BE2C (cell line): ENCODE data around the gene PTPRN2.

Source experiments
- DNase-seq: peaks from one replicate; pipeline ENCODE4 v3.0.0-alpha.2; 2020
- H3K27me3 ChIP-seq: fragments of 250-450 bp; sonication (Bioruptor Pico); 2 replicates; pipeline ENCODE4 v1.5.1; 2020; ENCODE audit warnings: mild to moderate bottlenecking
- H3K36me3 ChIP-seq: fragments of 250-450 bp; sonication (Bioruptor Pico); 2 replicates; pipeline ENCODE4 v1.5.1; 2020; ENCODE audit warnings: mild to moderate bottlenecking
- H3K4me1 ChIP-seq: fragments of 250-450 bp; sonication (Bioruptor Pico); 2 replicates; pipeline ENCODE4 v1.5.1; 2020
- H3K4me3 ChIP-seq: 2 replicates; pipeline ENCODE4 v1.5.1; 2011; ENCODE audit warnings: low read depth, low read length
- H3K9me3 ChIP-seq: fragments of 250-450 bp; sonication (Bioruptor Pico); 2 replicates; pipeline ENCODE4 v1.5.1; 2020
- CTCF ChIP-seq: IDR thresholded peaks from 2 replicates; pipeline ENCODE4 v1.5.1; 2012; ENCODE audit warnings: mild to moderate bottlenecking, low read depth, low read length

Gene PTPRN2

GRCh38 chr7:158568974-158569857, 18.4 kb downstream of the PTPRN2 start:
- no peaks in the 10 kb centered on the region for H3K27me3 ChIP-seq

GRCh38 chr7:158567153-158567603, 20.4 kb downstream of the PTPRN2 start:
- DNase-seq: no peak
- TF ChIP-seq CTCF: no peak
- no peaks in the 10 kb centered on the region; the same call in 1 of the 2 replicates for H3K4me1 ChIP-seq
- H3K4me3 ChIP-seq: no peak overlapping the region
- no peaks in the 10 kb centered on the region for H3K36me3 ChIP-seq
- H3K9me3 ChIP-seq: no peaks in the 10 kb centered on the region
- no peaks in the 10 kb centered on the region for H3K27me3 ChIP-seq

More at GRCh38 chr7:158568974-158569857, 18.4 kb downstream of the PTPRN2 start:
- DNase-seq: no peak
- Histone ChIP-seq H3K4me1 (no peaks in the 10 kb centered on the region; the same call in 1 of the 2 replicates), H3K9me3 (no peaks in the 10 kb centered on the region), H3K36me3 (no peaks in the 10 kb centered on the region), H3K4me3 (no peak overlapping the region)
- TF ChIP-seq CTCF: no peak

- H3K36me3 ChIP-seq: no peaks in the 10 kb centered on the region; the same call in 1 of the 2 replicates
- H3K4me3 ChIP-seq: no peak overlapping the region
- no peaks in the 10 kb centered on the region; the same call in 1 of the 2 replicates for H3K4me1 ChIP-seq
- TF ChIP-seq CTCF: no peak
- H3K27me3 ChIP-seq: no peaks in the 10 kb centered on the region
- DNase-seq: no peak
- H3K9me3 ChIP-seq: no peaks in the 10 kb centered on the region
Measured at GRCh38 chr7:158564663-158565035, 23.0 kb downstream of the PTPRN2 start.

GRCh38 chr7:158563911-158564662, 23.5 kb downstream of the PTPRN2 start:
- H3K9me3 ChIP-seq: no peaks in the 10 kb centered on the region
- no peak for TF ChIP-seq CTCF
- no peaks in the 10 kb centered on the region; the same call in 1 of the 2 replicates for H3K4me1 ChIP-seq
- DNase-seq: no peak
- H3K4me3 ChIP-seq: no peak overlapping the region
- H3K27me3 ChIP-seq: no peaks in the 10 kb centered on the region
- H3K36me3 ChIP-seq: no peaks in the 10 kb centered on the region; the same call in 1 of the 2 replicates

GRCh38 chr7:158563051-158563450, 24.6 kb downstream of the PTPRN2 start:
- Histone ChIP-seq H3K9me3 (no peaks in the 10 kb centered on the region), H3K4me3 (no peak overlapping the region), H3K4me1 (no peaks in the 10 kb centered on the region; the same call in 1 of the 2 replicates), H3K36me3 (no peaks in the 10 kb centered on the region; the same call in 1 of the 2 replicates), H3K27me3 (no peaks in the 10 kb centered on the region)
- DNase-seq: no peak
- TF ChIP-seq CTCF: no peak
